HCT116 (cell line): ENCODE data around the gene SPIRE2. TPM values are rescaled to one million over a fixed set of nuclear protein-coding genes. Genes with fewer than 3 reads are reported as not detected.

ENCODE experiments used
- ATAC-seq: fragments of 200-7000 bp; cut with Tn5 transposase; 2 replicates; pipeline ENCODE4 v1.9.1; 2020; ENCODE audit warnings: mild to moderate bottlenecking, moderate library complexity
- BruUV-seq: library from RNA; stranded (reverse); fragments of 400-500 nt; replicated peaks from 2 replicates; lab custom pipeline; 2021; lab: Mats Ljungman, UMichigan
- CTCF ChIA-PET: fragments of 300-600 bp; sonication (Branson Sonifier 250); formaldehyde crosslinking; loops from one replicate; lab custom pipeline; 2021; ENCODE audit warnings: antibody characterized with exemption; lab: Charles Lee
- POLR2A ChIA-PET: fragments of 300-600, 350-600 bp; sonication (Branson Sonifier 250); formaldehyde crosslinking; loops from one replicate; lab custom pipeline; 2021; ENCODE audit warnings: antibody characterized with exemption; lab: Charles Lee
- RAD21 ChIA-PET, 2 experiments: fragments of 300-600 bp; sonication (Branson Sonifier 250); formaldehyde crosslinking; loops; one replicate each; lab custom pipeline; 2023; ENCODE audit warnings: low total read pairs in 2 of 2; ENCODE audit not compliant: uncharacterized antibody in 2 of 2, unreplicated experiment in 2 of 2, low non-redundant PET in 1 of 2; lab: Charles Lee
- DNase-seq: peaks from one replicate; pipeline ENCODE4 v3.0.0-alpha.2; 2010; ENCODE audit warnings: low read depth, low spot score
- H2AFZ ChIP-seq: fragments of 200-600 bp; shearing (Covaris generic), sonication (generic); 2 replicates; pipeline ENCODE4 v1.6.1; 2017; ENCODE audit warnings: low read depth, mixed run types, mixed read lengths, antibody characterized with exemption, low read length; ENCODE audit not compliant: poor library complexity, severe bottlenecking
- H3K27ac ChIP-seq: 2 replicates; pipeline ENCODE4 v1.5.1; 2012; ENCODE audit warnings: low read depth, low read length
- H3K27me3 ChIP-seq: fragments of 200-600 bp; sonication (generic); 2 replicates; pipeline ENCODE4 v1.6.1; 2016; ENCODE audit warnings: mixed run types, low read length, mixed read lengths; ENCODE audit not compliant: insufficient read depth
- H3K36me3 ChIP-seq, 2 experiments: fragments of 200-500 bp in 1 of 2; fragments of 200-600 bp in 1 of 2; sonication (Bioruptor generic) in 1 of 2; sonication (generic) in 1 of 2; 2 replicates each; pipeline versions ENCODE4 v1.5.1 to v1.6.1; 2014 to 2016; ENCODE audit warnings: low read length in 2 of 2, inconsistent platforms in 1 of 2, mixed read lengths in 1 of 2, mixed run types in 1 of 2; ENCODE audit not compliant: insufficient read depth in 2 of 2, control insufficient read depth in 1 of 2
- H3K4me1 ChIP-seq, 2 experiments: fragments of 200-600 bp in 1 of 2; sonication (generic) in 1 of 2; 2 replicates each; pipeline versions ENCODE4 v1.5.1 to v1.6.1; 2012 to 2017; ENCODE audit warnings: low read length in 2 of 2, inconsistent platforms in 1 of 2, mild to moderate bottlenecking in 1 of 2, mixed read lengths in 1 of 2, mixed run types in 1 of 2, moderate library complexity in 1 of 2; ENCODE audit not compliant: insufficient read depth in 2 of 2, control insufficient read depth in 1 of 2
- H3K4me2 ChIP-seq: fragments of 200-600 bp; sonication (generic); 2 replicates; pipeline ENCODE4 v1.6.1; 2017; ENCODE audit warnings: mixed run types, low read length, mixed read lengths
- H3K4me3 ChIP-seq, 2 experiments: fragments of 200-600 bp in 1 of 2; sonication (generic) in 1 of 2; replicated peaks in 1 of 2; 2 replicates each; pipeline ENCODE4 v1.5.1; 2011 to 2016; ENCODE audit warnings: low read length in 2 of 2, control low read depth in 1 of 2, low read depth in 1 of 2, mild to moderate bottlenecking in 1 of 2, mixed read lengths in 1 of 2, mixed run types in 1 of 2
- H3K79me2 ChIP-seq: fragments of 200-600 bp; sonication (generic); 2 replicates; pipeline ENCODE4 v1.6.1; 2017; ENCODE audit warnings: mild to moderate bottlenecking, mixed run types, low read length, moderate library complexity, mixed read lengths; ENCODE audit not compliant: insufficient read depth
- H3K9ac ChIP-seq: fragments of 200-600 bp; sonication (generic); 2 replicates; pipeline ENCODE4 v1.6.1; 2016; ENCODE audit warnings: low read length, mixed read lengths
- H3K9me2 ChIP-seq: fragments of 200-600 bp; sonication (generic), shearing (Covaris generic); 2 replicates; pipeline ENCODE4 v1.6.1; 2017; ENCODE audit warnings: mixed run types, mild to moderate bottlenecking, moderate library complexity; ENCODE audit not compliant: insufficient read depth
- H3K9me3 ChIP-seq, 2 experiments: fragments of 200-500 bp in 1 of 2; fragments of 200-600 bp in 1 of 2; sonication (Bioruptor generic) in 1 of 2; sonication (generic) in 1 of 2; 2 replicates each; pipeline ENCODE4 v1.6.1; 2014 to 2017; ENCODE audit warnings: low read length in 2 of 2, mixed read lengths in 2 of 2, inconsistent platforms in 1 of 2, low read depth in 1 of 2, mild to moderate bottlenecking in 1 of 2, mixed run types in 1 of 2, moderate library complexity in 1 of 2; ENCODE audit not compliant: control insufficient read depth in 1 of 2, insufficient read depth in 1 of 2
- H4K20me1 ChIP-seq: fragments of 200-600 bp; sonication (generic), shearing (Covaris generic); 2 replicates; pipeline ENCODE4 v1.6.1; 2017; ENCODE audit warnings: mixed run types, mild to moderate bottlenecking, moderate library complexity; ENCODE audit not compliant: insufficient read depth
- CTCF ChIP-seq, 3 experiments: fragments of 200-600 bp in 1 of 3; sonication (generic) in 1 of 3; IDR thresholded peaks in 2 of 3; conservative IDR thresholded peaks in 1 of 3; 2 replicates each; pipeline ENCODE4 v1.5.1; 2012 to 2017; ENCODE audit warnings: low read depth in 2 of 3, low read length in 2 of 3, antibody characterized with exemption in 1 of 3, borderline replicate concordance in 1 of 3, control low read depth in 1 of 3, mild to moderate bottlenecking in 1 of 3, mixed read lengths in 1 of 3, mixed run types in 1 of 3, moderate library complexity in 1 of 3; ENCODE audit not compliant: insufficient read depth in 1 of 3
- EGR1 ChIP-seq: IDR thresholded peaks from 2 replicates; pipeline ENCODE4 v1.6.1; 2012; ENCODE audit warnings: low read depth
- EZH2 ChIP-seq: fragments of 200-600 bp; sonication (generic); IDR thresholded peaks from 2 replicates; pipeline ENCODE4 v1.6.1; 2017; ENCODE audit warnings: antibody characterized with exemption, mixed run types
- POLR2A ChIP-seq: IDR thresholded peaks from 2 replicates; pipeline ENCODE4 v1.7.0; 2011; ENCODE audit warnings: borderline replicate concordance; ENCODE audit not compliant: insufficient read depth, insufficient read length; ENCODE audit errors: extremely low read depth
- POLR2AphosphoS5 ChIP-seq: IDR thresholded peaks from 2 replicates; pipeline ENCODE4 v1.6.1; 2011; ENCODE audit warnings: mild to moderate bottlenecking, low read depth, low read length, moderate library complexity
- TCF7L2 ChIP-seq: IDR thresholded peaks from 2 replicates; pipeline ENCODE4 v1.7.0; 2011; ENCODE audit warnings: borderline replicate concordance, inconsistent platforms; ENCODE audit not compliant: insufficient read depth, insufficient read length; ENCODE audit errors: extremely low read depth
- ZFX ChIP-seq: fragments of 450-650 bp; IDR thresholded peaks from 2 replicates; pipeline ENCODE4 v1.6.1; 2017
- intact Hi-C: fragments of 100-400 bp; cut with micrococcal nuclease; formaldehyde crosslinking; loops from 2 replicates; pipeline ENCODE4 v1.10.0; 2022
- total RNA-seq: library from RNA; stranded (reverse); gene quantifications from one replicate; pipeline ENCODE4 v1.2.1, GENCODE V29; 2021; ENCODE audit not compliant: unreplicated experiment

SPIRE2 gene
- total RNA-seq, 1 experiment from 2014 or later, result 21.2 TPM

- intact Hi-C loops, result loop anchor here (5.0 kb wide), 2 partner anchors 49 to 56 kb away; partner anchors contain the start of genes FANCA and TUBB3
- DNase-seq, result peak; percentile 83
- POLR2A ChIA-PET, result interaction anchor here (0.6 to 1.5 kb wide), 16 partner anchors 10 to 172 kb away, joined by 3 to 16 read pairs (median 4); partner anchors contain the start of genes MC1R, SPATA2L and TUBB3
- peaks cover 46% of the 10 kb centered on the region for H3K79me2 ChIP-seq
- RAD21 ChIA-PET, result interaction anchor here (0.6 to 1.0 kb wide), 3 partner anchors 49 to 167 kb away, joined by 3 to 4 read pairs (median 4); no protein-coding TSS in a partner anchor
- peak within 1 kb of the TSS; percentile 89 for H3K4me2 ChIP-seq
- CTCF ChIA-PET, result interaction anchor here (0.6 to 3.1 kb wide), 10 partner anchors 8 to 173 kb away, joined by 3 to 20 read pairs (median 4); partner anchors contain the start of genes DBNDD1, SPIRE2 and TUBB3
- peak within 1 kb of the TSS; percentile 98 for H3K9ac ChIP-seq
- no peak within 1 kb of the TSS for H2AFZ ChIP-seq
- no peak for TF ChIP-seq CTCF (IDR thresholded peaks at IDR 0.05 in 2 of 3, conservative IDR thresholded peaks at IDR 0.05 in 1 of 3; ENCODE audit: borderline replicate concordance in 1 of 3, insufficient read depth in 1 of 3, low read depth in 2 of 3, low read length in 2 of 3)
- peak; percentile 99; the same call in 1 of the 2 replicates for TF ChIP-seq ZFX
- peak; percentile 86 for TF ChIP-seq POLR2A
- TF ChIP-seq POLR2AphosphoS5, result peak; percentile 94
- TF ChIP-seq EGR1, result no peak
- TF ChIP-seq TCF7L2, result peak; percentile 45
- no peak for TF ChIP-seq EZH2
- peak within 1 kb of the TSS; percentile 87 to 91 for H3K4me3 ChIP-seq
- H4K20me1 ChIP-seq, result peaks cover 7% of the 10 kb centered on the region; the same call in 1 of the 2 replicates
- peak; percentile 62 for ATAC-seq
- BruUV-seq, result TSS peak; percentile 86
- peak within 1 kb of the TSS; percentile 100 for H3K27ac ChIP-seq
- no peaks in the 10 kb centered on the region for H3K27me3 ChIP-seq
- H3K4me1 ChIP-seq, result peaks cover 12 to 23% of the 10 kb centered on the region in 2 experiments
- peaks cover 11 to 21% of the 10 kb centered on the region in 2 experiments for H3K36me3 ChIP-seq
- H3K9me3 ChIP-seq, result peaks cover under 1 to 3% of the 10 kb centered on the region in 2 experiments; a peak in 2 of 4 replicates
- H3K9me2 ChIP-seq, result no peaks in the 10 kb centered on the region
Observed at GRCh38 chr16:89873109-89873971, 45.1 kb downstream of the SPIRE2 start, which contains the start of gene TCF25. TSS of gene TCF25 (plus strand) at chr16:89873592. CDS start at chr16:89873668, 76 bp downstream.
